Thymus (tissue), 11 donors: ENCODE measurements around the gene IGSF9B. TPM values are rescaled to one million over a fixed set of nuclear protein-coding genes. Genes with fewer than 3 reads are reported as not detected.

Source experiments
- DNase-seq, 9 donors: peaks; one replicate each; pipeline ENCODE4 v3.0.0-alpha.2; 2013; ENCODE audit warnings: low spot score in 9 of 9, low read depth in 6 of 9, missing footprints in 1 of 9
- H3K27ac ChIP-seq, 2 donors: one replicate each; pipeline ENCODE4 v1.5.1; 2013; ENCODE audit warnings: control low read depth in 1 of 2, low read depth in 1 of 2, low read length in 1 of 2, mild to moderate bottlenecking in 1 of 2, moderate library complexity in 1 of 2
- H3K27me3 ChIP-seq, 2 donors: one replicate each; pipeline ENCODE4 v1.5.1; 2013; ENCODE audit warnings: low read length in 1 of 2; ENCODE audit not compliant: control insufficient read depth in 2 of 2, insufficient read depth in 1 of 2
- H3K36me3 ChIP-seq, 2 donors: one replicate each; pipeline ENCODE4 v1.5.1; 2013; ENCODE audit warnings: low read length in 1 of 2, mild to moderate bottlenecking in 1 of 2, moderate library complexity in 1 of 2; ENCODE audit not compliant: control insufficient read depth in 2 of 2, insufficient read depth in 2 of 2
- H3K4me1 ChIP-seq, 2 donors: one replicate each; pipeline ENCODE4 v1.5.1; 2013; ENCODE audit warnings: low read length in 2 of 2; ENCODE audit not compliant: control insufficient read depth in 2 of 2, insufficient read depth in 2 of 2
- H3K4me3 ChIP-seq, 2 donors: one replicate each; pipeline ENCODE4 v1.5.1; 2013; ENCODE audit warnings: low read length in 2 of 2, control low read depth in 1 of 2, mild to moderate bottlenecking in 1 of 2
- H3K9me3 ChIP-seq, 2 donors: one replicate each; pipeline ENCODE4 v1.5.1; 2013; ENCODE audit warnings: low read length in 1 of 2, mild to moderate bottlenecking in 1 of 2; ENCODE audit not compliant: control insufficient read depth in 2 of 2, insufficient read depth in 1 of 2
- WGBS: extraction: QIAGEN DNeasy Blood & Tissue Kit; methylation state at CpG from one replicate; pipeline ENCODE4 v1.1.7; 2013; 5-methylcytosine and 5-hydroxymethylcytosine counted together
- polyA plus RNA-seq: library from polyadenylated mRNA; stranded (reverse); fragments of 200-250 nt; gene quantifications from one replicate; pipeline ENCODE4 v1.2.3, GENCODE V29; 2013
- total RNA-seq: library from RNA; stranded (reverse); fragments of 120-200 nt; gene quantifications from one replicate; pipeline ENCODE4 v1.2.4, GENCODE V29; 2013
- donor health status: healthy.

IGSF9B gene
- total and polyA plus RNA-seq, 2 donors = 1.6 to 1.8 TPM

GRCh38 chr11:133897331-133897650, 59.5 kb downstream of the IGSF9B start:
- Histone ChIP-seq H3K36me3 (no peaks in the 10 kb centered on the region), H3K9me3 (no peaks in the 10 kb centered on the region), H3K4me3 (no peak overlapping the region), H3K27ac (no peak overlapping the region), H3K4me1 (no peaks in the 10 kb centered on the region), H3K27me3 (peaks cover 0 to 4% of the 10 kb centered on the region in 2 donors)
- no peak for DNase-seq
- WGBS = 97% methylated on average over 10 of the region's 10 CpGs

GRCh38 chr11:133896642-133897330, 60.0 kb downstream of the IGSF9B start:
- no peak for DNase-seq
- WGBS = 95% methylated on average over 10 of the region's 10 CpGs
- Histone ChIP-seq H3K4me3 (no peak overlapping the region), H3K27me3 (peaks cover 0 to 4% of the 10 kb centered on the region in 2 donors), H3K4me1 (no peaks in the 10 kb centered on the region), H3K27ac (no peak overlapping the region), H3K9me3 (no peaks in the 10 kb centered on the region), H3K36me3 (no peaks in the 10 kb centered on the region)

- Histone ChIP-seq H3K36me3 (no peaks in the 10 kb centered on the region), H3K27me3 (peaks cover 0 to 4% of the 10 kb centered on the region in 2 donors), H3K9me3 (no peaks in the 10 kb centered on the region), H3K4me3 (no peak overlapping the region), H3K4me1 (no peaks in the 10 kb centered on the region), H3K27ac (no peak overlapping the region)
- no peak for DNase-seq
- WGBS = 83% methylated on average over 7 of the region's 7 CpGs
Measured at GRCh38 chr11:133896028-133896427, 60.7 kb downstream of the IGSF9B start.

GRCh38 chr11:133895551-133895950, 61.2 kb downstream of the IGSF9B start:
- Histone ChIP-seq H3K27ac (no peak overlapping the region), H3K27me3 (peaks cover 0 to 4% of the 10 kb centered on the region in 2 donors), H3K4me1 (no peaks in the 10 kb centered on the region), H3K4me3 (no peak overlapping the region), H3K9me3 (no peaks in the 10 kb centered on the region), H3K36me3 (no peaks in the 10 kb centered on the region)
- 56% methylated on average over 8 of the region's 8 CpGs for WGBS
- no peak for DNase-seq

- Histone ChIP-seq H3K27ac (no peak overlapping the region), H3K4me1 (no peaks in the 10 kb centered on the region), H3K9me3 (no peaks in the 10 kb centered on the region), H3K4me3 (no peak overlapping the region), H3K27me3 (peaks cover 0 to 4% of the 10 kb centered on the region in 2 donors), H3K36me3 (no peaks in the 10 kb centered on the region)
- WGBS = 59% methylated on average over 10 of the region's 10 CpGs
- no peak for DNase-seq
Measured at GRCh38 chr11:133895061-133895479, 61.7 kb downstream of the IGSF9B start.

- no peaks in the 10 kb centered on the region for H3K36me3 ChIP-seq
- H3K27ac ChIP-seq = no peak overlapping the region
- H3K9me3 ChIP-seq = no peaks in the 10 kb centered on the region
- H3K4me1 ChIP-seq = no peaks in the 10 kb centered on the region
- no peak overlapping the region for H3K4me3 ChIP-seq
- H3K27me3 ChIP-seq = peaks cover 0 to 4% of the 10 kb centered on the region in 2 donors
- 88% methylated on average over 14 of the region's 14 CpGs for WGBS
- DNase-seq = no peak
Measured at GRCh38 chr11:133893381-133893780, 63.4 kb downstream of the IGSF9B start.

GRCh38 chr11:133892584-133893380, 64.0 kb downstream of the IGSF9B start:
- Histone ChIP-seq H3K36me3 (no peaks in the 10 kb centered on the region), H3K27me3 (peaks cover 0 to 4% of the 10 kb centered on the region in 2 donors), H3K4me1 (no peaks in the 10 kb centered on the region), H3K27ac (no peak overlapping the region), H3K9me3 (no peaks in the 10 kb centered on the region), H3K4me3 (no peak overlapping the region)
- WGBS = 88% methylated on average over 19 of the region's 19 CpGs
- DNase-seq = no peak

GRCh38 chr11:133892126-133892525, 64.6 kb downstream of the IGSF9B start:
- Histone ChIP-seq H3K27ac (no peak overlapping the region), H3K9me3 (no peaks in the 10 kb centered on the region), H3K27me3 (peaks cover 0 to 4% of the 10 kb centered on the region in 2 donors), H3K4me1 (no peaks in the 10 kb centered on the region), H3K36me3 (no peaks in the 10 kb centered on the region), H3K4me3 (no peak overlapping the region)
- no peak for DNase-seq
- 85% methylated on average over 8 of the region's 8 CpGs for WGBS

GRCh38 chr11:133889893-133890292, 66.9 kb downstream of the IGSF9B start:
- DNase-seq = no peak
- Histone ChIP-seq H3K27me3 (no peaks in the 10 kb centered on the region), H3K4me1 (no peaks in the 10 kb centered on the region), H3K36me3 (no peaks in the 10 kb centered on the region), H3K9me3 (no peaks in the 10 kb centered on the region), H3K27ac (no peak overlapping the region), H3K4me3 (no peak overlapping the region)
- WGBS = 94% methylated on average over 3 of the region's 3 CpGs
